Epithelial cell of esophagus (primary cell): ENCODE measurements around the gene SNRPA.

Experiments used
- DNase-seq: peaks from one replicate; pipeline ENCODE4 v3.0.0; 2010; ENCODE audit warnings: low read depth
- H3K4me3 ChIP-seq: 2 replicates; pipeline ENCODE4 v1.5.1; 2011; ENCODE audit warnings: mild to moderate bottlenecking, low read length, control low read depth
- CTCF ChIP-seq: IDR thresholded peaks from 2 replicates; pipeline ENCODE4 v1.5.1; 2011; ENCODE audit warnings: low read depth, mild to moderate bottlenecking, low read length, control low read depth, inconsistent platforms; ENCODE audit not compliant: insufficient read depth; ENCODE audit errors: missing control alignments

Gene SNRPA

DNA sequence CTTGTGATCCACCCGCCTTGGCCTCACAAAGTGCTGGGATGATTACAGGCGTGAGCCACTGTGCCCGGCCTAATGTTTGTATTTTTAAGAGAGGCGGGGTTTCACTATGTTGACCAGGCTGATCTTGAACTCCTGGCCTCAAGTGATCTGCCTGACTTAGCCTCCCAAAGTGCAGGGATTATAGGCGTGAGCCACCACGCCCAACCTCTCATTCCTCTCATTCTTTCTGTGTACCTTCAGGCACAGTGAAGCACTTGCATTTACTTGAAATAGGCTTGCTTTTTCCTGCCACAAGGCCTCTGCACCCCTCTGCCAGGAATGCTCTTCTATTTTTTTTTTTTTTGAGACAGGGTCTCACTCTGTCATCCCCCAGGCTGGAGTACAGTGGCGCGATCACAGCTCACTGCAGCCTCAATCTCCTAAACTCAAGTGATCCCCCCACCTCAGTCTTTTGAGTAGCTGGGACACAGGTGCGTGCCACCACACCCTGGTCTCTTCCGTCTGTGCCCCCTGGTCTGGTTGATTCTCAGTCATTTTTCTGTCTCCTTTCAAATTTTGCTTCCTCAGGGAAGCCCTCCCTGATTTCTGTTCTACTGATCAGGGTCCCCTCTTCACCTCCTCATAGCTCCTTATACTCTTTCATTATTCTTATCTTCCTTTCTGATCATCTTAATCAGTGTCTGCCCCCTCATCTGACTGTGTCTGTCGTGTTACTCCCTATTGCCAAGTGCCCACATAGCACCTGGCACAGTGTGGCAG is 15.8 kb upstream of the SNRPA start:
- no peak overlapping the region for H3K4me3 ChIP-seq
- TF ChIP-seq CTCF = no peak
- no peak for DNase-seq

DNA sequence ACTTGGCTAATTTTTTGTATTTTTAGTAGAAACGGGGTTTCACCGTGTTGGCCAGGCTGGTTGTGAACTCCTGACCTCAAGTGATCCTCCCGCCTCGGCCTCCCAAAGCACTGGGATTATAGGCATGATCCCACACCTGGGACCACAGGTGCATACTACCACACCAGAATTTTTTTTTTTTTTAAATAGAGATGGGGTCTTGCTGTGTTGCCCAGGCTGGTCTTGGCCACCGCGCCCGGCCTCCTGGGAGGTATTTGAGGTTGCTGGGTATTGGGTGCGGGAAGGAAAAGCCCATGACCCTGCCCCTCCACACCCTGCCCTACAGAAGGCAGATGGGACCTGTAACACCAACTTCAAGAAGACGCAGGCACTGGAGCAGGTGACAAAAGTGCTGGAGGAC is 14.3 kb upstream of the SNRPA start:
- no peak for DNase-seq
- H3K4me3 ChIP-seq = no peak overlapping the region
- no peak for TF ChIP-seq CTCF

DNA sequence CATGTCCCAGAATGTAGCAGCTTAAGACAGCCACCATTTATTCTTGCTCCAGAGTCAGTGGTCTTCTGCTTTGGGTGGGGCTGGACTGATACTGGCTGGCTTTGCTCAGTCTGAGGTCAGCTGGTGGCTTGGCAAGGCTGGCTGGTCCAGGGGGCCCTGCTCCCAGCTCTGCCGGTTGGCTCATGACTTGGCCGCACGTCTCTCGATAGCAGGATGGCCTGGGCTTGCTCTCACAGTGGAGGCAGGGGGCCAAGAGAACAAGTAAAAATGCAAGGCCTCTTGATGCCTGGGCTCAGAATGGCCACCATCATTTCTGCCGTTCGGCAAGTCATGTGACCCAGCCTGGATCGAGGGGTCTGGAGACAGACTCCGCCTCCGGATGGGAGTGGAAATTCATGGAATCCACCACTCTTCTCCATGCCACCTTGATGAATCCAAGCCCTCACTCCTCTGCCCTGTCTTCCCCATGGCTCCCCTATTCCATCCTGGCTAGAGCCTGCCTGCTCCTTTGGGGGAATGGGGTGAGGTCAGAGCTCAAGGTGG is 13.8 kb upstream of the SNRPA start:
- H3K4me3 ChIP-seq = no peak overlapping the region
- TF ChIP-seq CTCF = no peak
- no peak for DNase-seq

- no peak for DNase-seq
- H3K4me3 ChIP-seq = no peak overlapping the region
- no peak for TF ChIP-seq CTCF
These were observed 11.8 kb upstream of the SNRPA start for GRCh38 chr19:40739030-40739839.

GRCh38 chr19:40739871-40740703 is 10.9 kb upstream of the SNRPA start:
- no peak overlapping the region for H3K4me3 ChIP-seq
- no peak for TF ChIP-seq CTCF
- no peak for DNase-seq

DNA sequence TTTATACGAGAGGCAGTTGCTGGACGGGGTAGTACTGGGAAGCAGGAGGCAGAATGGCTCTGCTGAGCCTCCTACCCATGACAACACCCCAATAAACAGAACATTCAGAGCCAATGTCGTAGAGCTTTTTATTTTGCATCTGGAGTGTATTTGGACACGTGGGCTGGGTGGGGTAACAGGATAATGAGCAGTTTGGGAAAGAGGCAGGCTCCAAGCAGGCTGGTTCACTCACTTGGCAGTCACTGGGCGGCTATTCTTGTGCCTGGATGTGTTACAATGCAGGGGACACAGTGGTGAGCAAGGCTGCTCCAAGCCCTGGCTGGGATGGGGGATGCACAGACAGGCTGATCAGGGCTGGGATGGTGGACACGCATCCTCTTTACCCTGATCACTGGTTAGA is 10.3 kb upstream of the SNRPA start:
- peak; percentile 66 for DNase-seq
- TF ChIP-seq CTCF = no peak
- H3K4me3 ChIP-seq = no peak overlapping the region
